RCC 7860 (cell line): Measurements from ENCODE around the gene SPSB3.
A peak's percentile ranks its signal among the peaks of the same experiment; 100 is the strongest.

ENCODE experiments used
- DNase-seq: peaks from one replicate; pipeline ENCODE4 v3.0.0-alpha.2; 2015; ENCODE audit warnings: low spot score
- FAIRE-seq: peaks from 2 replicates; lab custom pipeline; 2012; peaks lifted over from hg19 to GRCh38; lab: Jason Lieb, UNC

The SPSB3 gene

DNA sequence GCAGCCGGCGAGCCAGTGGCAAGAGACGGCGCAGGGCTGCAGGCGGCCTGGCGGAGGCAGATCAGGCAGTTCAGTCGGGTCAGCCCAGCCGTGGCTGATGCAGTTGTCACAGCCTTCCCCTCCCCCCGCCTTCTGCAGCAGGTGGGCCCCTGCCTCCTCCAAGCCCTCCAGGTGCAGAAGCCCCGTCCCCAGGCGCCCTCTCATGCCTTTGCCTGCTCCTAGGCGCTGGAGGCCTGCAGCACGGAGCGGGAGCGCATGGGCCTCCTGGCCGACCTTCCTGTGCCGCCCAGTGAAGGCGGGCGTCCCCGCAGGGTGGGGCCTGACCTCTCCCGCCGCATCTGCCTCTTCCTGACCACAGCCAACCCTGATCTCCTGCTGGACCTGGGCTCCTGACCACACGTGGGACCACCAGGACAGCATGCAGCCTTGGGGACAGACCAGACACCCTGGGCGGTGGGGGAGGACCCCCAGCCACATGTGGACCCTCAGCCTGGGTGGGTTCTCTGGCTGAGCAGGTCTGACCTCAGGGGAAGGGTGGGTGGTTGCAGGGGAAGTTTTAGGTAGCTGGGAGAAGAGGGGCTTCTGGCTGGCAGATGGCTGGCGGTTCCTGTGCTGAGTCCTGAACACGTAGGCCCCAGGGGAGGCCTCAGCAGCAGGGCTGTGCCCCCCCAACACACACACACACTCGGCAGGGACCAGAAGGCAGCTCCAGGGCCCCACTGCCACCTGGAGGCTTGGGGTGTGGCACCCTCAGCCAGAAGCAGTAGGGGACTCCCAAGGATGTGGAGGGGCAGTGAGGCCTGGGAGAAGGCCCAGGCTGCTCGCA lies 6.3 kb downstream of the SPSB3 start:
- no peak for DNase-seq

DNA sequence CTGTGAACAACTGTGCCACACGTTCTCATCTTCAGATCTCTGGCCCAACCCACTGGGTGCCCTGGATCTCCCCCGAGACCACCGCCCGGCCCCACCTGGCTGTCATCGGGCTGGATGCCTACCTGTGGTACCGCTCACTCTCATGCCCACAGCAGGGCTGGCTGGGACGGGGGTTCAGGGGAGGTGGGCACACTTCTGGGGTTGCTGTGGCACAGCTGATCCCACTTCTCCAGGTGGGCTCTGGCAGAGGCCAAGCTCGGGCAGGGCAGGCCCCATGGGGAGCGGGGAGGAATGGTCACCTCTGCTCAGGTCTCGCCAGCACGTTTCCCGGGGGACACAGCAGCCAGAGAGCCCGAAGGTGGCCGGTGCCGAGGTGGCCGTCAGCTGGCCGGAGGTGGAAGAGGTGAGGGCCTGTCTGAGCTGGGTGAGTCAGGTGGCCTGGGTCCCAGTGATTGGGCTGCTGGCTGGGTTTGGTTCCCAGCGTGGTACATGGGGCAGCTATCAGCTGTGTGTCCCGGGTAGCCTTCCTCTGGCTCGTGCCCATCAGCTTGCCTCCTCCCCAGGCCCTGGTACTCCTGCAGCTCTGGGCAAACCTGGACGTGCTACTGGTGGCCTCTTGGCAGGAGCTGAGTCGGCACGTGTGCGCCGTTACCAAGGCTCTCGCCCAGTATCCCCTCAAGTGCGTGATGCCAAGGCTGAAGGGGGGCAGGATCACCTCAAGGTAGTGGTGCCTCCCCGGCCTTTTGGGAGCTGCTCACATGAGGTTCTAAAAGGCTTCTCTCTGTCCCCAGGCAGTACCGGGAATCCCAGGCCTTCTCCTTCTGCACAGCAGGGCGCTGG lies 7.1 kb downstream of the SPSB3 start:
- no peak for DNase-seq
- no peak for FAIRE-seq

More for the DNA sequence above, 6.3 kb downstream of the SPSB3 start:
- no peak for FAIRE-seq

DNA sequence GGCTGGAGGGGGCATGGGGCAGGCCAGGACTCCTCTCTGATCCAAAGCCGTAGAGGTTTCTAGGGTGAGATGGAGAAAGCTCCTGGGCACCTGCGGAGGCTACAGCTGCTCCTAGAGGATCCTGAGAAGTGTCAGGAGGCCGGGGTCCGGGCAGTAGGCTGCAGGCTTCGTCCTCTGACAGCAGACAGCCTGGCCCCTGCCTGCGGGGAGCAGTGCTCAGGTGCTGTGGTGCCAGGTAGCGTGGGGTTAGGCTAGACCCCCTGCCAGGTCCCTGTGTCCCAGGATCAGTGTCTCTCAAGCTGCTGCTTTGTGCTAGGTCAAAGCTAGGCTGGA lies 8.0 kb downstream of the SPSB3 start:
- no peak for FAIRE-seq
- no peak for DNase-seq

DNA sequence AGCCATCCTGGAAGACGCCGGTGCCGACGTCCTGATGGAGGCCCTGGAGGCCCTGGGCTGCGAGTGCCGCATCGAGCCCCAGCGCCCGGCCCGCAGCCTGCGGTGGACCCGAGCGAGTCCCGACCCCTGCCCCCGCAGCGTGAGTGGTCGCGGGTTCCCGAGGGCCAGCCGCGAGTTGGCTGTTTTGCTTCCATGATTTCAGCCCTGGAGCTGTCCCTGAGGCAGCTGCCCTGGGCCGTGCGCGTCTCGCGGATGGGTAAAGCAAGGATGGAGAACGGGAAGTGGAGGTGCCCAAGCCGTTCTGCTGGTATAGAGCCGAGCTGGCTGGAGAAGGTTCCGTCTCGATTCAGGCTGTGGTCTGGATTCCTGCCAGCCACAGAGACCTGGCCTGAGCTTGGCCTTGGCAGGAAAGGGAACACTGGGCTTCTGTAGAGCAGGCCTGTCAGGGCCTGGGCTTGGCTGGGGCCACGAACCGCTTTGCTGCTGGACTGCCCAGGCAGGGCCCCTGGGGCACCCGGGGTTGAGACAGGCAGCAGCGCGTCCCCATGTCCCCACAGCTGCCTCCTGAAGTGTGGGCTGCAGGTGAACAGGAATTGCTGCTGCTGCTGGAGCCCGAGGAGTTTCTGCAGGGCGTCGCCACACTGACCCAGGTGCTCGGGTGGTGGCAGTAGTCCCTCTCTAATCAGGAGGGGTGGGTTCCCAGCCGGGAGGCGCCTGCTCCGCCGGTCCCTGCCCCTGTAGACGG lies 8.5 kb downstream of the SPSB3 start:
- DNase-seq (no peak), FAIRE-seq (no peak)

DNA sequence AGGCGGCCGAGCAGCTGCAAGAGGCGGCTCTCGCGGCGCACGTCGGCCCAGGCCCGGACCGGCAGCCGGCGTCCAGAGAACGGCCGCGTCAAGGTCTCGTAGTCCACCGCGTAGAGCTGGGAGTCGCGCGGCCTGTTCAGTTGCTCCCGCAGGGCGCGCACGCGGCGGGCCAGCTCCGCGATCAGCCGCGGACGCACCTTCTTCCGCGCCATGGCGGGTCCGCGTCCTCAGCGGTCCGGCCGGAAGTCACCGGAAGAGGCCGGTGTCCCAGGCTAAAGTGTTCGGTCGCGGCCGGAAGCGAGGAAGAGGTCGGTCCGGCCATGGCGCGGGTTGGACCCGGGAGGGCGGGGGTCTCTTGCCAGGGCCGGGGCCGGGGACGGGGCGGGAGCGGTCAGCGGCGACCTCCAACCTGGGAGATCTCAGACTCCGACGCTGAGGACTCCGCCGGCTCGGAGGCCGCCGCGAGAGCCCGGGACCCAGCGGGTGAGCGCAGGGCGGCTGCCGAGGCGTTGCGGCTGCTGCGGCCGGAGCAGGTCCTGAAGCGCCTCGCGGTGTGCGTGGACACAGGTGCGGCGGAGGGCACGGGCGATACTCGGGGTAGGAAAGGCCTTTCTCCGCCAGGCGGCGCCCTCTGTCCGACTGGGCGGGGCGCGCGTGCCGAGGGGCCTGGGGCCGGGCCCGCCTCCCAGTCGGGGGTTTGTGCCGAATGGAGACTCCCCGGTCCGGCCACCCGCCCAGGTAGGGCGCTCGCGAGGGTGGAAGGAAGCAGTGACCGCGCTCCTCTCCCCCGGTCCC lies 9.3 kb downstream of the SPSB3 start, which contains the start of gene MRPS34:
Gene MRPS34 (minus strand): TSS at position 227 of the 795 bp plus-strand sequence. CDS start 15 bp downstream, at position 212.
- no peak for FAIRE-seq

DNA sequence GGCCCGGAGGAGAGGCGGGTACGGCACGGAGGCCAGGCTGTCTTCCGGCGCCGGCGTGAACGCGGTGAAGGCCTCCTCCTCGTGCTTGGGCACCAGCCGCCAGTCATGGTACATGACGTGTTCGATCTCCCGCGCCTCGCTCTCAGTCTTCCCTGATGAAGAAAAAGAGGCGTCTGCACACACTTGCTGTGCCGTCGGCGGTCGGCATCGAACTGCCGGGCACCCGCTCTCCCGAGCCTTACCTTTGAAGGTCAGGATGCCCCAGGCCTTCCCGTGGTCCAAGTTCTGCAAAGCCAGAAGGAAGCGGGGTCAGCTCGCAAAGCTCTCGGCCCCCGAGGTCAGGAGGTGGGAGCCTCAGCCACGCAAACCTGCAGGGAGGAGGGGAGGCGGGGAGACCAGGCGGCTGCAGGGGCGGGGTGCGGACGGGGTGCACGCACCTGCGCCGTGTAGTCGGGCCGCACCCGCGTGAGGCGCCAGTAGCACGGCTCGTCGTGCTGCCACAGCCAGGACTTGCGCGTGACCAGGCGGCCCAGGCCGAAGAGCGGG lies 9.9 kb downstream of the SPSB3 start, which contains the start of gene EME2:
Gene EME2 (plus strand): TSS at position 449 of the 546 bp plus-strand sequence. CDS start 418 bp downstream, outside the sequence.
- DNase-seq (peak; percentile 37), FAIRE-seq (no peak)

More for the DNA sequence above, 9.3 kb downstream of the SPSB3 start, which contains the start of gene MRPS34:
- peak; percentile 73 for DNase-seq

DNA sequence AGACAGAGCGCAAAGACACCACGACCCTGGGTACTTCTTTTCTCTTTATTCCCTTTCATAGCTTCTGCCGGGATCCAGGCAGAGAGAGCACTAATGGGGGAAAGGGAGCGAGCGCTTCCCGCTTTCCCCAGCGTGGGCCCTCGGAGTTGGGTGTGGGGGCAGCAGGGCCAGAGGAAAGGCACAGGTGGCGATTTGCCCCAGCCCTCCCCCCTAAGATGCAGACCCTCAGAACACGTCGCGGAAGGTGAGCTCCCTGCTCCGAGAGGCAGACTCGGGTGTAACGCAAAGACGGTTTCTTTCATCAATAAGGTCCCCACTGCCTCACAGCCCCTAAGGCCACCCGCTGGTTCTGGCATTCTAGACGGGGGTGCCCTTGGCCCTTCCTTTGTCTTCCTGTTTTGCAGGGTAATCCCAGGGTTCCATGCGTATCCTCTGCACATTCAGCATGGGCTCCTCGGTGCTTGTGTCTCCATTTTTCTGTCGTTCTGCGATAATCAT lies 10.5 kb downstream of the SPSB3 start:
- no peak for DNase-seq
- FAIRE-seq = no peak

DNA sequence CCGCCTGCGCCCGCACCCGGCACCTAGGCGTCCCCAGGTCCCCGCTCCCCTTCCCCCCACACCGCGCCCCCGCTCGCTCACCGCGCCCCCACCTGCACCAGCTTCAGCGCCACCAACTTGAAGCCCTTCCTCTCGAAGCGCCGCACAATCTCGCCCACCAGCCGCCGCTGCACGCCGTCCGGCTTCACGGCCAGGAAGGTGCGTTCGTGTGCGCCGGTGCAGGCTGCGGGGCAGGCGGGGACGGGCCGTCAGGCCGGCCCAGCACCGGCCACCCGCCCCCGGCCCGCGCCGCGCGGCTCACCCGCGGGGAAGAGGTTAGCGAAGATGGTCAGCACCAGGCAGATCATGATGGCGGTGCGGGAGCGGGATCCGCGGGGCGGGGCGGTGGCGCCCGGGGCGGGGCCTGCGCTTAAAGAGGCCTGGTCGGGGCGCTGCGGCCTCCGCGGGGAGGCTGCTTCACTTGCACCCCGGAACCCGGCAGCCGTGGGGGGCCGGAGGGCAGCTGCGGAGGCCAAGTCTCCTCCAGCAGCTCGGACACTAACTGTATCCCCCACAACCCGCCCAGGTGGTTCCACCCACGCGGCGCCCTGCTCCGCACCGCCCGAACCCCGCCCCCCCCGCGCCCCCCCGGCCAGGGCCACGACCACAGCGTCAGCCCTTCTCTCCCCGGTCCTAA lies 11.0 kb downstream of the SPSB3 start, which contains the start of gene NME3:
Gene NME3 (minus strand): TSS at position 356 of the 676 bp plus-strand sequence. CDS start 9 bp downstream, at position 347.
- DNase-seq = no peak
- no peak for FAIRE-seq

DNA sequence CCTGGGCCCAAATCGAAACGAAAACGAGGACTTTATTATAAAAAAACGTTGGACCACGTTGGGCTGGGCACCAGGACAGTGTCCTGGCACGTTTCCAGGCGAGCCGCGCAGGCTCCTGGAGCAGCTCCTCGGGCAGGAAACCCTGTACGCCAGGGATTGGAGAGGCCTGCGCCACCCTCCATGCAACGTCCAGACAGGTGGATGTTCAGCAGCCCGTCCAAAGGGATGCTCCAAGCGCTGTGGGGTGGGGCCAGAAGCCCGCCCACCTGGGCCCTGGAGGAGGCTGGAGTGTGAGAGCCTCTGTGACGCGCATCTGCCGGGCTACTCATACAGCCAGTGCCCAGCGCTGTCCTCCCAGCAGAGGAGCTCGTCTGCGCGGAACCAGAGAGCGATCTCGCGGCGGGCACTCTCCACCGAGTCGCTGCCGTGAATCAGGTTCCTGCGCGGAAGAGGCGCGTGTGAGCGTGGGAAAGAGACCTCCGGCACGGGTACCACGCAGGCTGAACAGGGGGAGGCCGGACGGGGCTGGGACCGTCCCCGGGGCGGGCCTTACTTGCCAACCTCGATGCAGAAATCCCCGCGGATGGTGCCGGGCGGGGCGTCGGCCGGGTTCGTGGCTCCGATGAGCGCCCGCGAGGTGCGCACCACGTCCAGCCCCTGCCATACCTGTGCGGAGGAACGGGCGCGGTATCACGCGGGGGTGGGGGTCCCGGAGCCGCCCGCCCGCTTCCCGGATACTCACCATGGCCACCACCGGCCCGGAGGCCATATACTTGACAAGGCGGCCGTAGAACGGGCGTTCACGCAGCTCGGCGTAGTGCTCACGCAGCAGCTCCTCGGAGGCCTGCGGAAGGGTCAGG lies 11.8 kb downstream of the SPSB3 start:
- FAIRE-seq (no peak), DNase-seq (no peak)

DNA sequence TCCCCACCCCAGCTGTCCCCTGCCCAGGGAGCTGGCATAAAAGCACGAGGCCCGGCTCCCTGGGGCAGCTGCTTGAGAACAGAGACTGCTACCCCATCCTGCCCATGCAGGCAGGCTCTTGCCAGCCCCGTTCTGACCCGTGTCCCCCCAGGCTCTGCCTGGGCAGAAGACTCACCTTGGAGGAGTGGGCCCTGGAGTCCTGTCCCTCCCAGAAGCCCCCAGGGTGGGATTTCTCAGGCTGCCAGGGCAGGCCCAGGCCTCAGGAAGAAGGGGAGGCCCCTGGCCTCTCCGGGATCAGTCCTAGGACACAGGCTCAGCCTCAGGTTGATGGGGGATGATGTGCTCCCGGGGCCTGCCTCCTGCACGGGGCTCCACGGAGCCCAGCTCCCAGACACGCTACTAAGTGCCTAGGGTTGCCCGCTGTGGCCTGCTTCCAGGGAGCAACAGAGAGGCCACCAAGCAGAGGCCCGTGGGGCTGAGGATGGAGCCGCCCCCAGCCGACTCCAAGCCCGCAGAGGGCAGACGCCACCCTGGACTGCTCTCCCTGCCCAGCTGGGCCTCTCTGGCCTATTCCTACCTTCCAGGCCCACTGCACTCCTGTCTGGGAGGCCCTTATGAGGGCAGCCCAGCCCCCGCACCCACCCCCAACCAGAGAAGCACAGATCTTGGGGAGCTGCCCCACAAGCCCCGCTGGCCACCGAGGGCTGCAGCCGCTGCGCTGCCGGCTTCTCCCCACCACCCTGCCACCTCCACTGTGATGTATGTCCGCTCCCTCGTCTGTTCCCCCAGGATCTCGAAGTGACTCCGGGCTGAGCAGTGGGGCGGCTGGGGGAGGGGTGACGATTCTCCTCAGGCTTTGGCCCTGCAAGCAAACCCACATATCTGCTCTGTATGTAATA lies 12.7 kb downstream of the SPSB3 start:
- no peak for FAIRE-seq
- no peak for DNase-seq

DNA sequence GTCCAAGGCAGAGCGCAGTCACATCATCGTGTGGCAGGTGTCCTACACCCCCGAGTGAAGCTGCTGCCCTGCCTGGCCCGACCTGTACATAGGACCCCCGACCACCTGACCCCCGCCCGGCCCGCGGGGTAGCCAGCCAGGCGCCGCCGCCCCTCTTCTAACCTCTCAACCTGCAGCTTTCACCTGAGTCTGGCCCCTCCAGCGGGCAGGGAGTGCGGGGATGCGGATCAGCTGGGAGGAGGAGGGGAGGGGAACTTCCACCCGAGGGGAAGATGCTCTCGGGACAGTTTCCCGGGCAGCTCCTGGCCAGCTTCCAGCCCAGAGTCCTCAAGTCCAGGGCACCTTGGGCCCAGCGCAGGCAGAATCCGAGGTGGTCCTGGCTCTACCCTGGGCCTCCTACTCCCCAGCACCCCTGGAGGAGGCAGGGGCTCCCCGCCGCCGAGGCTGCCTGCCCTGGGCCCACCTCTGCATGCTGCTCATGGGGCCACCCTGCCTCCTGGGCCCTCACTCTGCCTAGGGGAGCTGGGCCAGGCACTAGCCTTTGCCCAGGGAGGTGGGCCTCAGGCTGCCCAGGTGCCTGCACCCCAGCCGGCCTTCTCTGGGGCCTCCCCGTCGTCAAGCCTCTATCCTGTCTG lies 13.5 kb downstream of the SPSB3 start:
- DNase-seq = no peak
- FAIRE-seq = no peak

DNA sequence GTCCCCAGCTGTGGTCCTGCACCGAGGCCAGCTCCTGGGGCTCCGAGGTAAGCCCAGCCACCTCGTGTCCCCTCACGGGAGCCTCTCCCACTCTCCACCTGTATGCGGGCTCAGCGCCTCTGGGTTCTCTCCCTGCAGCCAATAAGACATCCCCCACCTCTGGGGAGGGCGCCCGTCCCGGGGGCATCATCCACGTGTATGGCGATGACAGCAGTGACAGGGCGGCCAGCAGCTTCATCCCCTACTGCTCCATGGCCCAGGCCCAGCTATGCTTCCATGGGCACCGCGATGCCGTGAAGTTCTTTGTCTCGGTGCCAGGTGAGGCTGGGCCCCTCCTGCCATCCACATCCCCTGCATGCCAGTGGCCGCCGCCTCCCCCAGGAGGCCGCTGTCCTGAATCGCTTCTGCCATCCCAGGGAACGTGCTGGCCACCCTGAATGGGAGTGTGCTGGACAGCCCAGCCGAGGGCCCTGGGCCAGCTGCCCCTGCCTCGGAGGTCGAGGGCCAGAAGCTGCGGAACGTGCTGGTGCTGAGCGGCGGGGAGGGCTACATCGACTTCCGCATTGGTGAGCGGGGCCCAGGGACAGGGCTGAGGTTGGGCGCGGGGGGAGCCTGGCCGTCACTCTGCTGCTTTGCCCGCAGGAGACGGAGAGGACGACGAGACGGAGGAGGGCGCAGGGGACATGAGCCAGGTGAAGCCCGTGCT lies 14.2 kb downstream of the SPSB3 start:
- DNase-seq (no peak), FAIRE-seq (no peak)

DNA sequence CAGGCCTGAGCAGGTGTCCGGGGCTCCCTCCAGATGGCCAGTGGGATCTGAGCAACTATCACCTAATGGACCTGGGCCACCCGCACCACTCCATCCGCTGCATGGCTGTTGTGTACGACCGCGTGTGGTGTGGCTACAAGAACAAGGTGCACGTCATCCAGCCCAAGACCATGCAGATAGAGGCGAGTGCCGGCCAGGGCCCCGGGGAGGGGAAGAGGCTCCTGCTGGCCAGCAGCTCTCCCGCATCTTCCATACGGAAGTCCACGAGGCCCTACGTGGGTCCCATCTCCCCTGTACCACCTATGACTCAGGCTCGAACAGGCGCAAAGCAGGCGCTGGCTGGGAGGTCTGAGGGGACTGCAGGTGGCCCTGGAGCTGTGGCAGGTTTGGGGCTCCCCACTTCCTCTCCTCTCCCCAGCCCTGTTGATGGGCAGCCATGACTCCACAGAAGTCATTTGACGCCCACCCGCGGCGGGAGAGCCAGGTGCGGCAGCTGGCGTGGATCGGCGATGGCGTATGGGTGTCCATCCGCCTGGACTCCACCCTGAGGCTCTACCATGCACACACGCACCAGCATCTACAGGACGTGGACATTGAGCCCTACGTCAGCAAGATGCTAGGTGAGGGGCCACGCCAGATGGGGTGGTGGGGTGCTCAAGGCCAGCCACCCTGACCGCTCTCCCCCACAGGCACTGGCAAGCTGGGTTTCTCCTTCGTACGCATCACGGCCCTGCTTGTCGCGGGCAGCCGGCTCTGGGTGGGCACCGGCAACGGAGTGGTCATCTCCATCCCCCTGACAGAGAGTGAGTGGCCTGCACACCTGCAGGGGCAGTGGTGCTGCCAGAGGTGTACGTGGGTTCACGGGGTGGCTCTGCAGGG lies 15.0 kb downstream of the SPSB3 start:
- no peak for FAIRE-seq

DNA sequence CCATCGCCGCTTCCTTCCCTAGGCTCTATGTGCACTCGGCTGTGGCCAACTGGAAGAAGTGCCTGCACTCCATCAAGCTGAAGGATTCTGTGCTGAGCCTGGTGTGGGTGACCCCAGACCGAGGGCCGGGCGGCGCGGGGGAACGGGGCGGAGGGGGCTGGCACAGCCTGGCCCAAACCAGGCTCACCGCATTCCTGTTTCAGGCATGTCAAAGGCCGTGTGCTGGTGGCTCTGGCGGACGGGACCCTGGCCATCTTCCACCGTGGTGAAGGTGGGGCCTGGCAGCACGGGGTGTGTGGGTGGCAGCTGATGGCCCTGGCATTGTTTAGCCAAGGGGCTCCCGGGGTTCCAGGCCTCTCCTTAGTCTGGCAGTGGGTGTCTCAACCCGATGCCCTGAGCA lies 15.7 kb downstream of the SPSB3 start:
- DNase-seq (no peak), FAIRE-seq (no peak)

More for the DNA sequence above, 15.0 kb downstream of the SPSB3 start:
- DNase-seq = no peak

DNA sequence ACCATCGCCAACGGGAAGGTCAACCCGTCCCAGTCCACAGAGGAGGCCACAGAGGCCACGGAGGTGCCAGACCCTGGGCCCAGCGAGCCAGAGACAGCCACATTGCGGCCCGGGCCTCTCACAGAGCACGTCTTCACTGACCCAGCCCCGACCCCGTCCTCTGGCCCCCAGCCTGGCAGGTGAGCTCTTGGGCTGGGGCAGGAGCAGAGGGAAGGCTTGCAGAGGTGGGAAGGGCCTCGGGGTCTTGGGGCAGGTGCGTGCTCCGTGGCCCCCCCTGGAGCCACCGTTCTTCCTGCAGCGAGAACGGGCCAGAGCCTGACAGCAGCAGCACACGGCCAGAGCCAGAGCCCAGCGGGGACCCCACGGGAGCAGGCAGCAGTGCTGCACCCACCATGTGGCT lies 16.1 kb downstream of the SPSB3 start:
- no peak for DNase-seq
- FAIRE-seq = no peak
